Esophagus muscularis mucosa (tissue), 4 donors: Measurements from ENCODE around the gene PCYOX1L.

Experiments
- EP300 ChIP-seq: sonication (generic); formaldehyde crosslinking; IDR thresholded peaks from one replicate; pipeline ENCODE4 v1.6.1; 2017; ENCODE audit warnings: antibody characterized with exemption
- POLR2A ChIP-seq: fragments of 450-650 bp; IDR thresholded peaks from one replicate; pipeline ENCODE4 v1.6.1; 2017; ENCODE audit warnings: antibody characterized with exemption, moderate library complexity, mild to moderate bottlenecking, low read depth
- POLR2AphosphoS5 ChIP-seq, 2 donors: sonication (generic); formaldehyde crosslinking; IDR thresholded peaks; one replicate each; pipeline ENCODE4 v1.6.1; 2017; ENCODE audit warnings: antibody characterized with exemption in 2 of 2
- TF ChIP-seq, protein P1 (sequence below), 3 experiments: fragments of 200-600 bp in 2 of 3; fragments of 450-650 bp in 1 of 3; sonication (generic) in 2 of 3; IDR thresholded peaks; one replicate each; pipeline ENCODE4 v1.5.1; 2017 to 2019; ENCODE audit warnings: antibody characterized with exemption in 3 of 3, mild to moderate bottlenecking in 2 of 3, moderate library complexity in 1 of 3

DNA sequence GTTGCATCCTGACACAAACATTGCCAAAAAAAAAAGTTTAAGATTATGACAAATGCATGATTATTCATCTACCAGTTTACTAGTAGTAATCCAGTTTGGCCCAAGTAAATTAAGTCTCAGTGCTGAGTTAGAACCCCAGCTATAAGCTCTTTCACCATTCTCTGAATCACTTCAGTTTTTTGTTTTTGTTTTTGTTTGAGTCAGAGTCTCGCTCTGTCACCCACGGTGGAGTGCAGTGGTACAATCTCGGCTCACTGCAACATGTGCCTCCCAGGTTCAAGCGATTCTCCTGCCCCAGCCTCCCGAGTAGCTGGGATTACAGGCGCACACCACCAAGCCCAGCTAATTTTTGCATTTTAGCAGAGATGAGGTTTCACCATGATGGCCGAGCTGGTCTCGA lies 1.5 kb upstream of the PCYOX1L start:
- TF ChIP-seq POLR2A: no peak
- TF ChIP-seq, protein P1, sequence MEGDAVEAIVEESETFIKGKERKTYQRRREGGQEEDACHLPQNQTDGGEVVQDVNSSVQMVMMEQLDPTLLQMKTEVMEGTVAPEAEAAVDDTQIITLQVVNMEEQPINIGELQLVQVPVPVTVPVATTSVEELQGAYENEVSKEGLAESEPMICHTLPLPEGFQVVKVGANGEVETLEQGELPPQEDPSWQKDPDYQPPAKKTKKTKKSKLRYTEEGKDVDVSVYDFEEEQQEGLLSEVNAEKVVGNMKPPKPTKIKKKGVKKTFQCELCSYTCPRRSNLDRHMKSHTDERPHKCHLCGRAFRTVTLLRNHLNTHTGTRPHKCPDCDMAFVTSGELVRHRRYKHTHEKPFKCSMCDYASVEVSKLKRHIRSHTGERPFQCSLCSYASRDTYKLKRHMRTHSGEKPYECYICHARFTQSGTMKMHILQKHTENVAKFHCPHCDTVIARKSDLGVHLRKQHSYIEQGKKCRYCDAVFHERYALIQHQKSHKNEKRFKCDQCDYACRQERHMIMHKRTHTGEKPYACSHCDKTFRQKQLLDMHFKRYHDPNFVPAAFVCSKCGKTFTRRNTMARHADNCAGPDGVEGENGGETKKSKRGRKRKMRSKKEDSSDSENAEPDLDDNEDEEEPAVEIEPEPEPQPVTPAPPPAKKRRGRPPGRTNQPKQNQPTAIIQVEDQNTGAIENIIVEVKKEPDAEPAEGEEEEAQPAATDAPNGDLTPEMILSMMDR (IDR thresholded peaks at IDR 0.05): no peak
- TF ChIP-seq POLR2AphosphoS5 (IDR thresholded peaks at IDR 0.05): no peak
- no peak for TF ChIP-seq EP300
